BJ (cell line): Measurements from ENCODE around the gene CYREN. TPM values are rescaled to one million over a fixed set of nuclear protein-coding genes. Genes with fewer than 3 reads are reported as not detected.
A peak's percentile ranks its signal among the peaks of the same experiment; 100 is the strongest.
"Not testable (repeated sequence)": the region's sequence is repeated elsewhere in the genome, so short reads cannot be mapped to it uniquely, and the experiment has no call there.

Experiments
- CTCF ChIA-PET: fragments of 350-600 bp; formaldehyde crosslinking; extraction: SDS; loops from one replicate; lab custom pipeline; 2021; ENCODE audit warnings: antibody characterized with exemption, inconsistent platforms; lab: Yijun Ruan, JAX
- POLR2A ChIA-PET: fragments of 300-600 bp; sonication (Branson Sonifier 250); formaldehyde crosslinking; extraction: SDS; loops from one replicate; lab custom pipeline; 2021; ENCODE audit warnings: antibody characterized with exemption; lab: Charles Lee
- DNase-seq: peaks from one replicate; pipeline ENCODE4 v3.0.0-alpha.2; 2011; ENCODE audit warnings: low read depth
- H3K27me3 ChIP-seq: 2 replicates; pipeline ENCODE4 v1.6.0; 2011; ENCODE audit warnings: low read length; ENCODE audit not compliant: control insufficient read depth, insufficient read depth
- H3K36me3 ChIP-seq: 2 replicates; pipeline ENCODE4 v1.5.1; 2011; ENCODE audit warnings: low read length; ENCODE audit not compliant: control insufficient read depth, insufficient read depth
- H3K4me3 ChIP-seq: 2 replicates; pipeline ENCODE4 v1.5.1; 2011; ENCODE audit warnings: low read depth, mild to moderate bottlenecking, control low read depth, low read length
- CTCF ChIP-seq: IDR thresholded peaks from 2 replicates; pipeline ENCODE4 v1.5.1; 2011; ENCODE audit warnings: low read depth, mild to moderate bottlenecking, control low read depth, inconsistent platforms, low read length, moderate library complexity; ENCODE audit not compliant: insufficient read depth
- polyA plus RNA-seq: library from polyadenylated mRNA; depleted of rRNA; stranded (reverse); fragments of >200 nt; gene quantifications from 2 replicates; pipeline ENCODE4 v1.2.3, GENCODE V29; 2011

The CYREN gene
- polyA plus RNA-seq, 1 experiment = 39.4 TPM

- Histone ChIP-seq H3K4me3 (no peak overlapping the region), H3K36me3 (no peaks in the 10 kb centered on the region), H3K27me3 (no peaks in the 10 kb centered on the region)
- no peak for DNase-seq
- POLR2A ChIA-PET = no interaction called here
- TF ChIP-seq CTCF = no peak
- CTCF ChIA-PET = interaction anchor here (0.6 to 1.6 kb wide), 3 partner anchors 11 to 486 kb away, joined by 3 to 4 read pairs (median 3); no protein-coding TSS in a partner anchor
Measured at GRCh38 chr7:135175931-135176330, 5.4 kb upstream of the CYREN start.

GRCh38 chr7:135174941-135175340, 4.4 kb upstream of the CYREN start:
- Histone ChIP-seq H3K36me3 (no peaks in the 10 kb centered on the region), H3K27me3 (no peaks in the 10 kb centered on the region), H3K4me3 (no peak overlapping the region)
- ChIA-PET POLR2A (no interaction called here), CTCF (interaction anchor here (0.8 to 1.6 kb wide), 3 partner anchors 11 to 30 kb away, joined by 3 read pairs; no protein-coding TSS in a partner anchor)
- DNase-seq = no peak
- TF ChIP-seq CTCF = no peak

- POLR2A ChIA-PET, H3K4me3 ChIP-seq, DNase-seq, H3K36me3 ChIP-seq, H3K27me3 ChIP-seq: not testable (repeated sequence)
- CTCF ChIA-PET = interaction anchor here (0.8 to 1.5 kb wide), 3 partner anchors 10 to 357 kb away, joined by 3 to 4 read pairs (median 3); no protein-coding TSS in a partner anchor
Measured at GRCh38 chr7:135173916-135174315, 3.4 kb upstream of the CYREN start.

- POLR2A ChIA-PET, H3K4me3 ChIP-seq, DNase-seq, H3K27me3 ChIP-seq: not testable (repeated sequence)
- H3K36me3 ChIP-seq = peaks cover 15% of the 10 kb centered on the region
- CTCF ChIA-PET = interaction anchor here (0.8 to 3.9 kb wide), 10 partner anchors 9 to 538 kb away, joined by 3 to 17 read pairs (median 5); partner anchors contain the start of gene AGBL3
Measured at GRCh38 chr7:135171581-135172291, 1.2 kb upstream of the CYREN start.

GRCh38 chr7:135170998-135171481, 533 bp upstream of the CYREN start:
- CTCF ChIA-PET = interaction anchor here (0.6 to 3.9 kb wide), 16 partner anchors 10 to 1025 kb away, joined by 3 to 17 read pairs (median 4); partner anchors contain the start of gene AGBL3
- H3K27me3 ChIP-seq, POLR2A ChIA-PET, DNase-seq: not testable (repeated sequence)
- Histone ChIP-seq H3K4me3 (peak overlapping the region; percentile 82), H3K36me3 (peaks cover 20% of the 10 kb centered on the region)

GRCh38 chr7:135169964-135170273, 588 bp downstream of the CYREN start:
- Histone ChIP-seq H3K27me3 (no peaks in the 10 kb centered on the region), H3K4me3 (peak overlapping the region; percentile 82), H3K36me3 (peaks cover 23% of the 10 kb centered on the region)
- DNase-seq = no peak
- ChIA-PET CTCF (interaction anchor here (0.6 to 3.9 kb wide), 11 partner anchors 9 to 484 kb away, joined by 3 to 17 read pairs (median 3); partner anchors contain the start of gene AGBL3), POLR2A (no interaction called here)
- TF ChIP-seq CTCF = no peak
